GM12875 (cell line): Measurements from ENCODE around the gene CHD6.

Experiments
- H3K4me3 ChIP-seq: one replicate; pipeline ENCODE4 v1.5.1; 2011; ENCODE audit warnings: low read depth, low read length, control low read depth
- CTCF ChIP-seq: IDR thresholded peaks from 2 replicates; pipeline ENCODE4 v1.5.1; 2011; ENCODE audit warnings: low read depth, mild to moderate bottlenecking, control low read depth, inconsistent platforms, low read length, moderate library complexity, borderline replicate concordance; ENCODE audit not compliant: insufficient read depth

The CHD6 gene

GRCh38 chr20:41650231-41650948 lies 32.2 kb upstream of the CHD6 start:
- H3K4me3 ChIP-seq, result no peak overlapping the region
- no peak for TF ChIP-seq CTCF

- no peak for TF ChIP-seq CTCF
- H3K4me3 ChIP-seq, result no peak overlapping the region
Measured at GRCh38 chr20:41649489-41649888, 31.3 kb upstream of the CHD6 start.

- no peak overlapping the region for H3K4me3 ChIP-seq
- no peak for TF ChIP-seq CTCF
Measured at GRCh38 chr20:41645372-41645771, 27.2 kb upstream of the CHD6 start.

- no peak for TF ChIP-seq CTCF
- no peak overlapping the region for H3K4me3 ChIP-seq
Measured at GRCh38 chr20:41643504-41643938, 25.3 kb upstream of the CHD6 start.

GRCh38 chr20:41639630-41640029 lies 21.5 kb upstream of the CHD6 start:
- TF ChIP-seq CTCF, result no peak
- no peak overlapping the region for H3K4me3 ChIP-seq

- no peak overlapping the region for H3K4me3 ChIP-seq
- TF ChIP-seq CTCF, result no peak
Measured at GRCh38 chr20:41638456-41638855, 20.3 kb upstream of the CHD6 start.

- TF ChIP-seq CTCF, result no peak
- H3K4me3 ChIP-seq, result no peak overlapping the region
Measured at GRCh38 chr20:41635158-41635557, 17.0 kb upstream of the CHD6 start.
